Skeletal muscle satellite cell (primary cell): ENCODE measurements around the gene NIF3L1.
A peak's percentile ranks its signal among the peaks of the same experiment; 100 is the strongest.

Experiments
- H3K27me3 ChIP-seq: 2 replicates; pipeline ENCODE4 v1.7.0; 2013; ENCODE audit warnings: low read length; ENCODE audit not compliant: control insufficient read depth, insufficient read depth
- H3K36me3 ChIP-seq: 2 replicates; pipeline ENCODE4 v1.7.0; 2013; ENCODE audit warnings: mild to moderate bottlenecking, control low read depth, low read length; ENCODE audit not compliant: insufficient read depth
- H3K4me1 ChIP-seq: 2 replicates; pipeline ENCODE4 v1.7.0; 2013; ENCODE audit warnings: low read length; ENCODE audit not compliant: control insufficient read depth, insufficient read depth
- H3K4me2 ChIP-seq: 2 replicates; pipeline ENCODE4 v1.7.0; 2013; ENCODE audit warnings: mild to moderate bottlenecking, low read length
- H3K4me3 ChIP-seq: 2 replicates; pipeline ENCODE4 v1.7.0; 2013; ENCODE audit warnings: low read length
- H3K9ac ChIP-seq: 2 replicates; pipeline ENCODE4 v1.7.0; 2013; ENCODE audit warnings: mild to moderate bottlenecking, low read depth, low read length, moderate library complexity
- H3K9me3 ChIP-seq: replicated peaks from 2 replicates; pipeline ENCODE4 v1.7.0; 2013; ENCODE audit warnings: mild to moderate bottlenecking, control low read depth, low read length

Gene NIF3L1

DNA sequence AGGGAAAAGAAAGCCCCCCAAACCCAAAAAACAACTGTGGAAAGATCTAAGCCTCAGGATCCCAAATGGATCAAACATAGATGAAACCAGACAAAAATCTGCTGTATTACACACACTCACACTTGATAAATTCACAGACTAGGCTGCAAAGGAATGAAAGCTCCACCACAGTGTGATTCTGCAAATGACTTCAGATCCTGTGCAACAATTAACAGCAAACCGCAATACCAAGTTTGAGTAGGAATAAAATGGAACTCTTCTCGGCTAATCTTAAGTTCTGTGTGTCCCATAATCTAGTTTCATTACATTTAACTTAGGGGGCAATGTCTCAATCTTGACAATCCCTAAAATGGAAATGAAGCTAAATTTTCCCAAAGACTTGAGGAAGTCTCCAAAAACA is 36.6 kb upstream of the NIF3L1 start:
- no peak overlapping the region for H3K9ac ChIP-seq
- no peaks in the 10 kb centered on the region for H3K9me3 ChIP-seq
- no peaks in the 10 kb centered on the region for H3K27me3 ChIP-seq
- no peak overlapping the region for H3K4me3 ChIP-seq
- no peak overlapping the region for H3K4me2 ChIP-seq
- H3K4me1 ChIP-seq = no peaks in the 10 kb centered on the region
- peaks cover 71% of the 10 kb centered on the region for H3K36me3 ChIP-seq

DNA sequence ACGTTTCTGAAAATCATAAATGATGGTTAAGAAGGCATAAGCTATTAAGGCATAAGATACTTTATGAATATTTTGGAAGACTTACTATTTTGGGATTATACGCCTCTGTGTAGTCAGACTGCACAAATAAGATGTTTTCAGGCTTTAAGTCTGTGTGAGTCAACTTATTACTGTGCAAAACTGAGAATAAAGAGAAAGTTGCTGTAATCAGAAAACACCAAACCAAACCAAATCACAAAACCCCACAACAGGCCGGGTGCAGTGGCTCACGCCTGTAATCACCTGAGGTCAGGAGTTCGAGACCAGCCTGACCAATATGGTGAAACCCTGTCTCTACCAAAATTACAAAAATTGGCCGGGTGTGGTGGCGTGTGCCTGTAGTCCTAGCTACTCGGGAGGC is 32.4 kb upstream of the NIF3L1 start:
- Histone ChIP-seq H3K27me3 (no peaks in the 10 kb centered on the region), H3K4me1 (peaks cover 23% of the 10 kb centered on the region), H3K4me2 (no peak overlapping the region), H3K9ac (no peak overlapping the region), H3K36me3 (peaks cover 93% of the 10 kb centered on the region), H3K4me3 (no peak overlapping the region), H3K9me3 (no peaks in the 10 kb centered on the region)

DNA sequence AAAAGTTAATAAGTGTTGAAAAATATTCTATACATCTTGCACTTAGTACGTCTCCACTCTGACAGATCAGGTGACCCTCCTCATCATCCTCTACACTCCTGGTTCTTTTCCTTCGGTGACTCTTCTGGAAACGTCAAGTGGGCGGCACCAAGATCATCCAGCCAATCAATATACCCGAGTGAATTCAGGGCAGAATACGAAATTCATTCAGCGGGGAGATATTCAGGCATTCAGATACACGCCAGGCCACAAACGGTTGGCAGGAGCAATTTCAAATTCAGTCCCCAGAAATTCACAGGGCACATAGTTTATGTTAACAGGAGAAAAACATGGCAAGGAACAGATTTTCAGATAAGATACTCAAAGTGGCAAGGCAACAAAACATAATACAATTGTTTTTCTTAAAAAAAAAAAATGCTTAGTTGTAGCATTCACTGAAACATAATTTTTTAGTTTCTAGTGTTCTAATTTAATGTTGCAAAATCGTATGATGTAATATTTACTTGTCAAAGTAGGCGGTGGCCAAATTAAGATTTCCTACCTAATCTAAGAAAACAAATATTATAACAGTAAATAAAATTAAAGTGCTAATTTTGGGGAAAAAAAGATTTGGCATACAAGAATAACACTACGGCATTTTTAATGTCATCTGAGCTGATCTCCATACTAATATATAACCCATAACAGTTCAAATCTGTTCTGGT is 28.9 kb upstream of the NIF3L1 start:
- H3K4me3 ChIP-seq = peak overlapping the region; percentile 84
- peak overlapping the region; percentile 99 for H3K9ac ChIP-seq
- H3K36me3 ChIP-seq = peaks cover 62% of the 10 kb centered on the region

DNA sequence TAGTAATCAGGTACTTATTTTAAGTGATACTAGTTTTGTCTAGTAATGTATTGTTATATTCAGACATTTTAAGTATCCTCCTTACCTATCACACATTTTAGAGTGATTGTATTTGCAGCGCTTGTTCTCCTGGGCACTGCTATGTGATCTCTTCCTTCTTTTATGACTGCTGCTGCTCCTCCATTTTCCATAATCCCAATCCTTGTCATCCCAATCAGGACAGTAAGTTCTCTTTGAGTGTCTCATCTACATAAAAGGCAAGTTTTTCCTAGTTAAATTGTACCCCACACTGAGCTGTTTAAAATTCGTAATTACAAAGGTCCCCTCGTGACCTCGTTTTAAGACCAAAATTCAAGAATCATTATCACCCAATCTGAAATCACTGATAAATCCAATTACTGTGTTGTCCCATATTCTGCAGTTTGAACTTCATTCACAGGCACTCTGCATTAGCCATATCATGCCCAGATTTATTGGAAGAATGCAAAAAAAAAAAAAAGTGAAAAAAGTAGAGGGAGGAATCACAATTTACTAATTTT is 27.5 kb upstream of the NIF3L1 start:
- peaks cover 27% of the 10 kb centered on the region for H3K4me1 ChIP-seq
- H3K4me3 ChIP-seq = peak overlapping the region; percentile 84
- H3K36me3 ChIP-seq = peaks cover 50% of the 10 kb centered on the region
- H3K9ac ChIP-seq = peak overlapping the region; percentile 99
- no peaks in the 10 kb centered on the region for H3K9me3 ChIP-seq
- peak overlapping the region; percentile 84 for H3K4me2 ChIP-seq
- no peaks in the 10 kb centered on the region for H3K27me3 ChIP-seq

More for the DNA sequence above, 28.9 kb upstream of the NIF3L1 start:
- Histone ChIP-seq H3K4me2 (peak overlapping the region; percentile 84), H3K27me3 (no peaks in the 10 kb centered on the region), H3K4me1 (peaks cover 27% of the 10 kb centered on the region), H3K9me3 (no peaks in the 10 kb centered on the region)

DNA sequence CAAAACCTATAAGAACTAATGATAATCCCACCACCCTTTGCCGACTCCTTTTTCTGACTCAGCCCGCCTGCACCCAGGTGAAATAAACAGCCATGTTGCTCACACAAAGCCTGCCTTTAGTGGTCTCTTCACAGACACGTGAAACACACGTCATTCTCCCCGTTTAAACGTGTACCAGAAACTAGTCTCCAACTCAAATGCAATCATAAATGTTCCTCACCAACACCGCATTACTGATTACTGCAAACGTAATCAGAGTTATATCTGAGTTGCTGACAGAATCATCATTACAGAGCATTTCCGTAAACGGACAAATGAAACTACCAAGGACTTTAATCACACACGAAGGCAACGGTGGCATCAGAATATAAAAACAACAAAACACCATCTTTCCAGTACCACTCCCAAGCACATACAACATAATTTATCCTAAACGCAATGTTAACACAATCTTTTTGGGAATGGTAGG is 26.6 kb upstream of the NIF3L1 start:
- Histone ChIP-seq H3K4me3 (peak overlapping the region; percentile 84), H3K36me3 (peaks cover 41% of the 10 kb centered on the region), H3K4me1 (peaks cover 31% of the 10 kb centered on the region), H3K9me3 (no peaks in the 10 kb centered on the region), H3K27me3 (no peaks in the 10 kb centered on the region), H3K4me2 (peak overlapping the region; percentile 84), H3K9ac (peak overlapping the region; percentile 99)

DNA sequence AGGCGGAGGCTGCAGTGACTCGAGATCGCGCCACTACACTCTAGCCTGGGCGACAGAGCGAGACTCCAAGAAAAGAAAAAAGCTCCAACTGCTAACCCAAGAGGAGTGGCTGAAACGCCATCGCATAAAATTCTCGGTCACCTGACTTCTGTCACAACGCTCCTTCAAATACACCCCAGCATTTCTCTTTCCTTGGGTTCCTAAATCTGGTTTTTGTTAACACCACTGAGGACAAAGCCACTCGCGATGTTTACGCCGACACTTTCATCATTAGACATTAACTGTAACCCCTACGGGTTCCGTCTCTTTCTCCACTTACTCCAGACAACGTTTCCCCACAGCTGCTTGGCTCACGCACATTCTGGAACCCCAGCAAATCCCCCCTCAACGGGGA is 25.4 kb upstream of the NIF3L1 start:
- H3K4me1 ChIP-seq = peaks cover 31% of the 10 kb centered on the region
- peaks cover 29% of the 10 kb centered on the region for H3K36me3 ChIP-seq
- no peaks in the 10 kb centered on the region for H3K27me3 ChIP-seq
- H3K4me2 ChIP-seq = peak overlapping the region; percentile 84
- peak overlapping the region; percentile 84 for H3K4me3 ChIP-seq
- no peaks in the 10 kb centered on the region for H3K9me3 ChIP-seq
- peak overlapping the region; percentile 99 for H3K9ac ChIP-seq

DNA sequence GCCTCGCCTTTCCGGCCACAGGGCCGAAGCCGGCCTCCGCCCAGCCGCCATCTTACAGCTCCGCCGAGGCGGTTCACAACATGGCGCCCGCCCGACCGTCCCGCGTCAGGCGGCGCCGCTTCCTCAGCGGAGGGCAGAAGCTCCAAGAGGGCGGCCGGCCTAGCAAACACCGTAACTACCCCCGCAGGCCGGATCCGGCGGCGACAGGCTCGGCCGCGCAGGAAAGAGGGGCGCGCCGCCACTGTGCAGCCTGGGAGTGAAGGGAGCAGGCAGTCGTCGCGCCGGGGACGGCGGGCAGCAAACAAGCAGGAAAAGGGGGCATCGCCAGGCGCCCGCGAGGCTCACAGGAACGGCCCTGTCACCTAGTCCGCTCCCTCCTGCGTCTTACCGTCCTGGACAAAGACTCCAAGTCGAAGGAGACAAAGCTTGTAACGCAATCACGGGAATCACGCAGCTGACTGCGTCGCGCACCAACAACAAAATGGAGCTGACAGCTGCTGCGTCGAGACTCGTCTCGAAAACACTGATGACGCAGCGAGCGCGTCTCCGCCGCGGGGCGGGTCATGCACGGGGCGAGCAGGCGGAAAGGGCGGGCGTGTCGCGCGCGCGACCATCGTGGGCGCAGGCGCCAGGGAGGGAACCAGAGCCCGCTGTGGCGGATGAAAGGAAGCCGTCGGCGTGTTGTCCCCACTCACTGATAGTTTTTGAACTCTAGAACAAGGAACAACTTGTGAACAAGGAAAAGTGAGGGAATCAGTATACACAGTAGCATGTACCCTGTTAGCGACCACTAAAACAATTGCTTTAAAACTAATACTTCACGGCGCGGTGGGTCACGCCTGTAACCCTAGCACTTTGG is 24.8 kb upstream of the NIF3L1 start, which contains the start of gene CLK1:
CLK1 (minus strand) TSS at position 483 of the 859 bp plus-strand sequence. CDS start 2,796 bp downstream, outside the sequence.
- H3K27me3 ChIP-seq = no peaks in the 10 kb centered on the region
- no peaks in the 10 kb centered on the region for H3K9me3 ChIP-seq
- H3K4me3 ChIP-seq = peak within 1 kb of the TSS; percentile 84
- H3K36me3 ChIP-seq = peaks cover 22% of the 10 kb centered on the region
- peak within 1 kb of the TSS; percentile 99 for H3K9ac ChIP-seq
- peak within 1 kb of the TSS; percentile 84 for H3K4me2 ChIP-seq
- H3K4me1 ChIP-seq = peaks cover 31% of the 10 kb centered on the region

DNA sequence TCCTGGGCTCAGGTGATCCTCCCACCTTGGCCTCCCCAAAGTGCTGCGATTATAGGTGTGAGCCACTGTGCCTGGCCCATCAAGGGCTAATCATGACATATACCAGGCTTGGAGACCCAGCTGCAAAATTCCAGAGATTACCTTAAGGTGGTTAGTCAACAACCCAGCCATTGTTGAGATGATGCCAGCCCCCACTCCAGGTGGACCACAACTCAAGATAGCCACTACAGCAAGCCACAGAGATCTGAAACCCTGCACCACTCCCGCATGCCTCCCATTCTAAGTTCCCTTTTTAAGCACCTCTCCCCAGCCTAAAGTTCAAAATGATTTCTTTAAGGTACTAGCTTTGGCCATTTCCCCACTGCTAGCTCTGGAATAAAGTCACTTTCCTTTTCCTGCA is 20.2 kb upstream of the NIF3L1 start:
- H3K9ac ChIP-seq = no peak overlapping the region
- H3K4me1 ChIP-seq = peaks cover 7% of the 10 kb centered on the region
- H3K4me2 ChIP-seq = no peak overlapping the region
- peaks cover 15% of the 10 kb centered on the region for H3K36me3 ChIP-seq
- H3K4me3 ChIP-seq = no peak overlapping the region
- no peaks in the 10 kb centered on the region for H3K27me3 ChIP-seq
- H3K9me3 ChIP-seq = no peaks in the 10 kb centered on the region

DNA sequence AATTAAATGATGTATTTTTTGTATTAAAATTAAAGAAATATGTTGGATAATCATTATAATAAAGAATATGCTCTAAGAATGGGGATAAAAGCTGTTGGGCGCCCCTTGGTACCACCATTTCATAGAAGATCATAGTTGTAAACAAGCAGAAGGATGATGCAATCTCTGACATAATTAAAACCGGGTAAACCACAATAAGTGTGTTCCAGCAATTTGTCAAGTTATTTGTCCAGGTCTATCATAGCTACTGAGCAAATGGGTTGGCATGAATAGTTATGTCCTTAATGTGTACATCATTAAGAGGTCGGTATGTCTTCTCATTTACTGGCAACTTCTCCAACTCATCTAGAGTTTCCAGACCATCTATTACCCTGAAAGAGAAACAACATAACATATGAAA is 18.0 kb upstream of the NIF3L1 start:
- H3K9ac ChIP-seq = no peak overlapping the region
- H3K4me2 ChIP-seq = no peak overlapping the region
- no peaks in the 10 kb centered on the region for H3K9me3 ChIP-seq
- no peaks in the 10 kb centered on the region for H3K27me3 ChIP-seq
- peaks cover 28% of the 10 kb centered on the region for H3K36me3 ChIP-seq
- no peak overlapping the region for H3K4me3 ChIP-seq
- H3K4me1 ChIP-seq = peaks cover 5% of the 10 kb centered on the region

DNA sequence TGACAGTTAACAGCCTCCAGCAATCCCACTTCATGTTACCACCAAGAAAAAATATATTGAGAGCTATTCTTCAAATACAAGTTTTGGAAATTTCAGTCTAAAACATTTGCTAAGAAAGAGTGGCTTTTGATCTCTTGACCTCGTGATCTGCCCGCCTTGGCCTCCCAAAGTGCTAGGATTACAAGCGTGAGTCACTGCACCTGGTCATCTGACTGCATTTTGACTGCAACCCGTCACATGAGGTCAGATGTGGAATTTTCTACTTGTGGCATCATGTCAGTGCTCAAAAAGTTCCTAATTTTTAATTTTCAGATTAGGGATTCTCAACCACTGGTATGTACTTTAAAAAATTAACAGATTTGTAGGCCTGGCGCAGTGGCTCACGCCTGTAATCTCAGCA is 15.6 kb upstream of the NIF3L1 start:
- Histone ChIP-seq H3K36me3 (peaks cover 35% of the 10 kb centered on the region), H3K27me3 (no peaks in the 10 kb centered on the region), H3K4me3 (no peak overlapping the region), H3K4me2 (no peak overlapping the region), H3K4me1 (no peaks in the 10 kb centered on the region), H3K9ac (no peak overlapping the region), H3K9me3 (no peaks in the 10 kb centered on the region)

DNA sequence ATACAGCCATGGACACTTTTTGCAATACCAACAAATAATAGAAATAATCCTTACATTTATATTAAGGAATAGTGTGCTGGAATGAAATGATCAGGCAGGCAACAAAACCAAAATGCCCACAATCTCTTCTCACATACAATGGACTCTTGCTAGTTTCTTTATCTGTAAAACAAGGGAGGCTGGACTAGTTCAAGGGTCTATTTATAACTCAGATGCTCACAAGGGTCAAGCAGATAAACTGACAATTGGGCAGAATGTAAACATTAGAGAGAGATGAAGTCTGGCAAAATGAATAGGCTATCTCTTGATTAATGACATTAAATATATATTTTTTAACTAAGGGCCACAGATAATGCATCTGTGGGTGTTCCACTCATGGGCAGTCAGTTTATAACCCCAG is 11.7 kb upstream of the NIF3L1 start:
- Histone ChIP-seq H3K4me2 (no peak overlapping the region), H3K27me3 (no peaks in the 10 kb centered on the region), H3K9ac (no peak overlapping the region), H3K36me3 (peaks cover 48% of the 10 kb centered on the region), H3K4me1 (no peaks in the 10 kb centered on the region), H3K9me3 (no peaks in the 10 kb centered on the region), H3K4me3 (no peak overlapping the region)
